GM15510 (cell line): ENCODE data around the gene DEDD2.
A peak's percentile ranks its signal among the peaks of the same experiment; 100 is the strongest.

Experiments used
- POLR2A ChIP-seq: IDR thresholded peaks from 3 replicates; pipeline ENCODE4 v1.6.1; 2011; ENCODE audit warnings: borderline replicate concordance; ENCODE audit not compliant: insufficient read length; ENCODE audit errors: extremely low read depth

The DEDD2 gene

DNA sequence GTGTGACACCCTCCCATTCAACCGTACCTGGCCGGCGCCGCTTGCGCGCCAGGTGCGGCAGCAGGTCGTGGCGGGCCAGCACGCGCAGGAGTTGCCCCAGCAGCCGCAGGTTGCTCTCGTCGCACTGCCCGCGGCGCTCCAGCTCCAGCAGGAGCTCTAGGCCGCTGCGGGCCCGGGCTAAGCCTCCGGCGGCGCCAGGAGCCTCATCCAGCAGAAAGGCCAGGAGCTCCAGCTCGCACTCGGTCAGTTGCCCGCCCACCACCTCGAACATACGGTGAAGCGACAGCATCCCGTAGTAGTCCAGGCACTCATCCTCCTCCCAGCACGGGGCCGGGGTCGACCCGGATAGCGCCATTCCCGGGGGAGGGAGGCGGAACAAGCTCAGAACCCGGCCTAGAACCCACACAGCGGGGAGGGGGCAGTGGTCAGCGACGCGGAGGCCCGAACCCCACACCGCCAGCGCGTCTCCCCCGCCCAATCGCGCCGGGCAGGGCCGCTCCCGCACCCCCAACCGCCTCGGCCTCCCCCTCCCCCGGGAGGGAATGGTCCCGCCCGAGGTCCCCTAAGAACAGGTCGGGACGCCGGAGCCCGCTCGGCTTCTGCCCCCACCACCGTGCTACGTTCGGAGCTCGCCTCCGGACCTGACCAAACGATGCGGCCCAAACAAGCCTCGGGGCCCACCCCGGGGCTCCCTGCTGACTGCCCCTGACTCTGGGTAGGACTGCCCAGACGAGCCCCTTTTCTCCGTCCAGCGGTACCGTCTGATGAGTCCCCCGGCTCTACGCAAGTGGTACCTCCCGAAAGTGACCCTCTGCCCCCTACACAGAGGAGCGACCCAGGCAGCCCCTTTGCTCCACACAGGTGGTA is 591 bp downstream of the DEDD2 start:
- no peak for TF ChIP-seq POLR2A

DNA sequence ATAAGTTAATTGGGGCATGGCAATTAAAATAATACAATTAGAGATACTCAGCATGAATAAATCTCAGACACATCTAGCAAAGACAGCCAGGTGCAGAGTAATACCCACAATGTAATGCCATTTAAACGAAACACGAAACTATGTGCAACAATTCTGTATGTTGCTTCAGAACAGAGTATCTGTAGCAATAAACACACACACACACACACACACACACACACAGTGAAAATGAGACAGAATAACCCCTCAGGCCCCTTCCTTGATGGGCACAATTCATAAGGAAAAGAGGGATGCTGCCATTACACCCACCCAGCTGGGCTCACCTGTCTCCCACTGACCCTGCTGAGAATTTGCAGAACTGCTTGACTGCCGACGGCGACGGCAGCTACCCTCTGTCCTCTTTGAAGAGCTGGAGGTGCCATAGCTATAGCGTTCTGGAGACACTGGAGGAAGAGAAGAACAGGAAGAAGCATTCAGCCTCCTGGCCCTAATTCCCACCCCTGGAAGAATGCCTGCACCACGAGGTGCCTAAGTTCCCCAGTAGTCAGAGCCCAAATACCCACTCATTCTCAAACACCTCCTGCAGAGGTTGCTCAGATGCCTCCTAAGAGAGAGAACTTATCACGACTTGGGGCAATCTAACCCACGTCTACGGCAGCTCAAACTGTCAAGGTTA is 2.5 kb downstream of the DEDD2 start:
- TF ChIP-seq POLR2A: no peak

DNA sequence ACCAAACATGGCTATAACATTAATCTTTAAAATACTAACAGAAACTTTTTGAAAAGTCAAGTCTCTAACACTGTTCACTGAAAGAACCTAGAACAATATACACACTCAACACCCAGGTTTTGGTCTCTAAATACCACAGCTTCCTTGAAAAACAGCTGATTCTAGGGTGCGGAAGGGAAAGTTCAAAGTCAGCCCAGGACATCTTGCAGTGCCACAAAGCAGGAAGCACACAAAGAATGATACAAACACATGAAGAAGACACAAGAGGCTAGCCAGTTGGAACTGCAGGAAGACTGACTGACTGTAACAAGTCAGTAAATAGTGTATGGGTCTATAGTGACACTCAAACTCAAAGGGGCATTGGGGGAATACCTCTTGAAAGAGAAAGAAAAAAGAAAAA is 4.6 kb downstream of the DEDD2 start:
- no peak for TF ChIP-seq POLR2A

DNA sequence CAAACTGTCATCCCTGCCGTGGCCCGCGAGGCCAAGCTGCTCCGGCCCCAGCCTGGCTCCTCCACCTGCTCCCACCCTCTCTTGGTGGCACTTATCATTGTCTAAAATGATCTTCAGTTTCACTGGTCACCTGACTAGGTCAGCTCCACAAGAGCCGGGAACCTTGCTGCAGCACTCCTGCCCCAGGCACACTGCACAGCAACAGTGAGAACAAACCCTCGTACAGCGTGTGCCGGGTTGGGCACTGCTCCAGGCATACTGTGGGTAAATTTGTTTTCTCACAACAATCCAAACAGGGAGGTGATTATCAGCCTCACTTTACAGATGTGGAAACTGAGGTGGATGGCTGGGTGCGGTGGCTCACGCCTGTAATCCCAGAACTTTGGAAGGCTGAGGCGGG is 8.9 kb downstream of the DEDD2 start:
- TF ChIP-seq POLR2A: no peak

DNA sequence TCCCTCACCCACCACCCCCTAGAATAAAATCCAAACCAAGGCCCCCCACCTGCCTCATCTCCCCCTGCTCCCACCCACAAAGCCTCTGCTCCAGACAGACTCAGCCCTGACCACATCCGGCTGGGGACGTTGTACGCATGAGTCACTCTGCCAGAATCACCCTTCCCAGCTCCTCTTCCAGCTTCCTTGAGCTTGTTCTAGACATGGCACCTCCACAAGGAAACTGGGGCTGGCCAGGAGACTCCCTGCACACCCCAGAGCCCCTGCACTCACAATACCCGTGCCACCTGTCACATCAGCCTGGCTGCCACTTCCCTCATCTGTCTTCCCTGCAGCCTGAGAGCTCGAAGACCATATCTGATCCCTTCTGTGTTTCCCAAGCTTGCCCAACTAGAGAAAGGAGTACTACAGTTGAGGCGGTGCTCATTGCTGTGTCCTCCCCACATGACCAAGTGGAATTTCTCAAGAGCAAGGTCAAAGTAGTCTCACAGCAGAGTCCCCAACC is 9.7 kb downstream of the DEDD2 start:
- no peak for TF ChIP-seq POLR2A

DNA sequence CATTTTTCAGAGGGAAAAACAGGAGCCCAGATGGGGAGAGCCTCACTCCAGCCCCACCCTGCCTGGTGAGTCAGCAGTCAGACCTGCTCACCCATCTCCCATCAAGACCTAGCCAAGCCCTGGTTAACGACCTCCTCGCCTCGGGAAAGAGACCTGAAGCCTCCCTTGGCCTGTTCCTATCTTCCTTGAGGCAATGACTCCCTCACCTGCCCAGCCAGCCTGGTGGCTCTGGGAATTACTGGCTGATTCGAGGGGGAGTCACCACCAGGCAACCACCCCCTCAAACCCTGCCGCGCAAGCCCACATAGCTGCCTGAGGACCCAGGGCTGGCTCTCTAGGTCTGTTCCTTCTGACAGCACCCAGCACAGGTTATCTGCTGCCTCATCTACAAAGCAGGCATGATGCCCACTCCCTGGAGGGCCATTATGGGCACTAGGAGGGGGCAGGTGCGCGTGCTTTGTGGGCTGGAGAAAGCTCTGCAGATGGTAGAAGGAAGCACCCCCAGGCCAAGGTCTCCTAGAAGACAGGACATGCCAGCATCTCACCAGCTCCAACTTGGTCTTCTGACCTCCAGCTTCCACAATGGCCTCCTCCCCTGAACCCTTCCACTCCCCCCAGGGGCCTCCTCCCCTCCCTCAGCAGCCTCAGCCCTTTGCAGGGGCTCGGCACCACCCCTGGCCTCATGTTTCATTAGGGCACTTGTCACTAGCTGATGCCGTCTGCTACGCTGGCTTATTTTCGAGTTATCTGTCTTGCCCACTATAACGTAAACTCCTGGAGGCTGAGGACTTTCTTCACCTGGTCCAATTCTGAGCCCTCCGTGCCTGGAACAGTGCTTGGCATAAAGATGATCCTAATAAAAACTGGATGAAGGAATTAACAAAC is 10.4 kb downstream of the DEDD2 start:
- TF ChIP-seq POLR2A: no peak

DNA sequence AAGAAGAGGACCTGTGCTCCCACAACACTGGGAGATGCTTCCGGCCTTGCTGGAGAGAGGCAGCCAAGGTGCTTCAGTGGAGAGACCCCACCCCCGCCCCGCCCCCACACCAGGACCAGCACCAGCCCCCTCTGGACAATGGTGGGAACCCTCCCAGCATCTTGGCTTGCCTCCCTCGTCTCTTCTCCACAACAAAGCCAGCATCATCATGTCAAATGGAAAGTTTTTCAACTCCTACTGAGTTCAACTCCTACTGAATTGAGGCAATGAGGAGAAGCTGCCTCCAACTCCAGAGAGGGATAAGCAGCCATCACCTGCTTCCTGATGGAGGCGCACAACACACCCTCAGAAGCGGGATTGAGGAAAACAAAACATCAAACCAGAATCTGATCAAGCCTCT is 12.8 kb downstream of the DEDD2 start:
- no peak for TF ChIP-seq POLR2A

DNA sequence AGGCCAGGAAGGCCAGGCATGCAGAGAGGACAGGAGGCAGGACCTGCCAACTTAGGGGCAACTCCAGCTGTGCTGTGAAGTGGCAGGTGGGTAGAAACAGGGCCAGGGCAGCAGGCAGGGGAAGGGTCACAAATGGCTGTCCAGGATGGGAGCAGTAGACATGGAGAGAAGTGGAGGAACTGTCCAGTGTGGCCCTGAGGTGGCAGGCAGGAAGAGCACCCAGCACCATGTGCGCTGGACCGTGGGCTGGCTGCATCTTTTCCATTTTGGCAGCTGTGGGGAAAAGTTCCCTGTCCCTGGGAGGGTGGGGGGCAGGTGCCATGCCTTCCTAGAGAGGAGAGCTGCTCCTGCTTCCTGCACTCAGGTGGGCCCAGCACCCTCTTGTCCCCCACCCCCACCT is 13.8 kb downstream of the DEDD2 start:
- TF ChIP-seq POLR2A: no peak

DNA sequence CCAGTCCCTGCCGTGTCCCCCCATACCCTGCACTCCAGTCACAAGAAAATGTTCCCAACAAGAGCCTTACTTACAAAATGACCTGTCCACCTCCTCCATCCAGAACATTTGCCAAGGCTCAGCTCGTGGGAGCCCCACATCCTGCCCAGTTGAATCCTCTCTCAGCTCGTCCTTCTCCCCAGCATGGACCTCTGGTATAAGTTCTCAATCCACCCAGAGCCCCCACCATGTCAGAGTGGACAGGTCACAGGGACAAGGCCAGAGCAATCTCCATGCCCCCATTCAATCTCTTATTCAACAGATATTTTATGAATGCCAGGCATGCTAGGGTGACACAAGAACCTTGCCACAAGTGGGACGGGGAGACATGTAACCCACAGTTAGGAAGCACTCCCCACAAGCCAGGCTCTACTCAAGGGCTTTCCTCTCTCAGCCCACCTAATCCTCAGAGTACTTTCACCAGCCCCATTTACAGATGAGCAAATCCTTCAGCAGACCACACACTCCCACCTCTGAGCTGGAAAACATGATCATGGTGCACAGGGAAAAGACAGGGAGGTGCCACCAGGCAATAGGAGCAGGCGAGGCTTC is 15.1 kb downstream of the DEDD2 start:
- no peak for TF ChIP-seq POLR2A

DNA sequence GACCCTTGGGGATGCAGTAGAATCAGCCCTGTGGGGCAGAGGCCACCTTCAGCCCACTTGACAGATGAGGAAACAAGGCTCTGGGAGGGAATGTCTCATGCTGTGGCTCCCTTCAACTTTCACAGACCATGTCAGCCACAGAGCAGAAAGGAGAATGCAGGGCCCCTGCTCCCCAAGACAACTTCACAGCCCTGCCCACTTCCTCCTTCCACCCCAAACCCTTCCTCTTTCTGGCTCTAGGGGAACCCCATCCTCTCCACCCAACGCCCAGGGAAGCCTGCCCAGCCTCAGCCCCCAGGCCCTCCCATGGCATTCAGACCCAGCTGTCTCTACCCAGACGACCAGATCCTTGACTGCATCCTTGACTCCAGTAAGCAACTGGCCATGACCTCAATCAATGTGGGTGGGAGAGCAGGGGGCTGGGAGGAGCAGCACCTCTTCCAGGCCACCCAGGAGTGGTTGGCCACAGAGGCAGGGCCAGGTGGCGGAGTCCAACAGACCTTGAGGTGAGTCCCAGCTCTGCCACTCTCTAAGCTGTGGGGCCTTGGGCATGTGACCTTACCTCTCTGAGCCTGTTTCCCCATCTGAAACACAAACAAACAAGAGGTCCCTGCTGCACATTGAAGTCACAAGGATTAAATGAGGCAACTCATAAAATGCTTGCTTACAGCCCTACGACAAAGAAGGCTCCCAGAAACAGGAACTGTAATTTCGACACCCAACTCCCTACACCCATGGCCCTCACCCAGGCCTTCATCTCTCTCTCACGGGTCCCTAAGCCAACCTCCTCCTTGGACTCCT is 15.8 kb downstream of the DEDD2 start:
- TF ChIP-seq POLR2A: peak; percentile 33

DNA sequence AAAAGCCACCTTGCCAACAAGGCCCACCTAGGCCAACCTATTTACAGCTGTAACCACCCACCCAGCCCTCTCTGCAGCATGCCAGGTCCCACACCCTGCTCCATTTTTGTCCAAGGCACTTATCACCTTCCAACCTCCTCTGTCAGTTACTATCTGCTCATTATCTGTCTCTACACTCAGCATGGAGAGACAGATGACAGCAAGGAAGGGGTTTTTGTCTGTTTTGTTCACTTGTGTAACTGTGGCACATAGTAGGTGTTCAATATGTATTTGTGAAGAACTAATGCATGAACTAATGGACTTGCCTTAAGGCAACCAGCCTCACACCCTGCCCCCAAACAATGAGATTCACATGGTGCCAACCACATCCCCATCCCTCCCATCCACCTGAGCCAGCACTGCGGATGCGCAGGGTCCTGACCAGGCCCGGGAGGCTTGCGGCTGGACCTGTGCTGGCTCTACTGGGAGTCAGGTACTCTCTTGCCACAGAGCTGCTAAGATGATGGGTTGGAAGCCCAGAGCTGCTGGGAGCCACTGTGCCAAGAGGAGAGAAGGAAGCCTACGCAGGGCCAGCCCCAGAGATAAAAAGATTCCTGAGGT is 17.3 kb downstream of the DEDD2 start:
- no peak for TF ChIP-seq POLR2A

DNA sequence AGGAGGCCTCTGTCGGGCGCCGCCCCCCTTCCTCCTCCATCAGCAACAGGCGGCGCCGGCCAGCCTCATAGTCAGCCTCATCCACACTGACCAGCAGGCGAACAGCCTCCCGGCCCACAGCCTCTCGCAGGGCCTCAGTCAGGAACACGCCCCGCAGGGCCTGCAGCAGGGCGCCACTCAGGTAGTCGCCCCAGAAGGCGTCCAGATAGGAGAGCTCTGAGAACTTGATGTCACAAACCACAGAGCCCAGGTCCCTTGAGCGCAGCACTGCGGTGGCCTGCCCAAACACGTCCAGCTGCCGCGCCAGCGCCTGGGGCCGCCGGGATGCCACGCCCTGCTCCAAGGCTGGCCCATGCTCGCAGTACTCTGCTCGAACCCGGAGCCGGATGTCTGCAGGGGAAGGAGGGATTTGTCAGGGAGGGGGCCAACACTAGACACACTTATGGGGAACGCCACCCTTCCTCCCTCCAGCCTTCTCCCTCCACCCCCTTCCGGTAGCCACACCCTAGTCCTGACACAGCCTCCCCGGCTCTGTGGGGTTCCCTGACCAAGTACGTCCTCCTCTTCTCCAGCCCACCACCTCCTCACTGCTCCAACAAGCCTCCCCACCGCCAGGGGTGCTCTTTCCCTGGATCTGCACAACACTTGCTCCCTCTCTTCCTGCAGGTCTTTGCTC is 17.9 kb downstream of the DEDD2 start:
- TF ChIP-seq POLR2A: peak; percentile 22
